IMR-90 (cell line): ENCODE data around the gene EFNA5. TPM values are rescaled to one million over a fixed set of nuclear protein-coding genes. Genes with fewer than 3 reads are reported as not detected.

Source experiments
- ATAC-seq: fragments of 200-7000 bp; cut with Tn5 transposase; 2 replicates; pipeline ENCODE4 v1.9.1; 2020; ENCODE audit warnings: low read depth, mild to moderate bottlenecking, moderate library complexity
- BruUV-seq: library from RNA; stranded (reverse); fragments of 400-500 nt; replicated peaks from 2 replicates; lab custom pipeline; 2021; lab: Mats Ljungman, UMichigan
- CTCF ChIA-PET: fragments of 300-600 bp; formaldehyde crosslinking; extraction: SDS; loops from one replicate; lab custom pipeline; 2021; ENCODE audit warnings: antibody characterized with exemption; lab: Yijun Ruan, JAX
- POLR2A ChIA-PET: fragments of 300-600 bp; sonication (Branson Sonifier 250); formaldehyde crosslinking; loops from one replicate; lab custom pipeline; 2022; ENCODE audit warnings: antibody characterized with exemption; ENCODE audit not compliant: unreplicated experiment; lab: Charles Lee
- DNase-seq: peaks from one replicate; pipeline ENCODE4 v3.0.0; 2013
- H2AFZ ChIP-seq: replicated peaks from 2 replicates; pipeline ENCODE3; 2013; ENCODE audit warnings: low read length, mild to moderate bottlenecking; ENCODE audit not compliant: poor library complexity
- H2AK5ac ChIP-seq: 2 replicates; pipeline ENCODE4 v1.6.1; 2013; ENCODE audit warnings: low read depth, low read length, inconsistent platforms
- H2AK9ac ChIP-seq: replicated peaks from 2 replicates; pipeline ENCODE3; 2013; ENCODE audit warnings: mild to moderate bottlenecking, low read depth, low read length, moderate library complexity; ENCODE audit not compliant: poor library complexity
- H2BK120ac ChIP-seq: 2 replicates; pipeline ENCODE4 v1.6.1; 2013; ENCODE audit warnings: low read depth, low read length, inconsistent platforms
- H2BK15ac ChIP-seq: 3 replicates; pipeline ENCODE4 v1.6.1; 2013; ENCODE audit warnings: low read depth, low read length, inconsistent platforms
- H2BK20ac ChIP-seq: 2 replicates; pipeline ENCODE4 v1.6.1; 2013; ENCODE audit warnings: low read depth, mild to moderate bottlenecking, inconsistent platforms, low read length, moderate library complexity
- H2BK5ac ChIP-seq: 2 replicates; pipeline ENCODE4 v1.6.1; 2013; ENCODE audit warnings: mild to moderate bottlenecking, low read depth, low read length, inconsistent platforms; ENCODE audit not compliant: poor library complexity, severe bottlenecking
- H3K14ac ChIP-seq: replicated peaks from 2 replicates; pipeline ENCODE4 v1.6.1; 2013; ENCODE audit warnings: low read depth, low read length, inconsistent platforms
- H3K18ac ChIP-seq: 2 replicates; pipeline ENCODE4 v1.6.1; 2013; ENCODE audit warnings: low read depth, low read length, control low read depth
- H3K23ac ChIP-seq: 2 replicates; pipeline ENCODE4 v1.6.1; 2013; ENCODE audit warnings: low read depth, low read length, inconsistent platforms
- H3K27ac ChIP-seq: 2 replicates; pipeline ENCODE4 v1.5.1; 2013; ENCODE audit warnings: mild to moderate bottlenecking, control low read depth, low read length; ENCODE audit not compliant: insufficient read depth
- H3K27me3 ChIP-seq: 2 replicates; pipeline ENCODE4 v1.6.1; 2013; ENCODE audit warnings: low read length; ENCODE audit not compliant: control insufficient read depth, insufficient read depth
- H3K36me3 ChIP-seq: 2 replicates; pipeline ENCODE4 v1.6.1; 2013; ENCODE audit warnings: low read length, mixed read lengths; ENCODE audit not compliant: control insufficient read depth, insufficient read depth
- H3K4ac ChIP-seq: 2 replicates; pipeline ENCODE4 v1.6.1; 2013; ENCODE audit warnings: low read depth, low read length, inconsistent platforms
- H3K4me1 ChIP-seq: 2 replicates; pipeline ENCODE4 v1.6.1; 2013; ENCODE audit warnings: low read length, mixed read lengths; ENCODE audit not compliant: control insufficient read depth, insufficient read depth
- H3K4me2 ChIP-seq: 2 replicates; pipeline ENCODE4 v1.6.1; 2013; ENCODE audit warnings: low read depth, mild to moderate bottlenecking, control low read depth, low read length, moderate library complexity
- H3K4me3 ChIP-seq: 2 replicates; pipeline ENCODE4 v1.5.1; 2013; ENCODE audit warnings: low read depth, mild to moderate bottlenecking, control low read depth, low read length, moderate library complexity; ENCODE audit not compliant: insufficient read depth
- H3K56ac ChIP-seq: 2 replicates; pipeline ENCODE4 v1.6.1; 2013; ENCODE audit warnings: low read length, inconsistent platforms; ENCODE audit not compliant: insufficient read depth; ENCODE audit errors: extremely low read depth
- H3K79me1 ChIP-seq, 2 experiments: 2 replicates each; pipeline ENCODE4 v1.6.1; 2013; ENCODE audit warnings: low read length in 2 of 2, inconsistent platforms in 1 of 2, low read depth in 1 of 2
- H3K9ac ChIP-seq: 2 replicates; pipeline ENCODE4 v1.6.1; 2013; ENCODE audit warnings: low read depth, low read length, control low read depth
- H3K9me1 ChIP-seq: 2 replicates; pipeline ENCODE4 v1.6.1; 2013; ENCODE audit warnings: low read length, inconsistent platforms; ENCODE audit not compliant: insufficient read depth
- H3K9me3 ChIP-seq: 2 replicates; pipeline ENCODE4 v1.6.1; 2013; ENCODE audit warnings: low read length; ENCODE audit not compliant: control insufficient read depth, insufficient read depth
- H4K20me1 ChIP-seq: 2 replicates; pipeline ENCODE4 v1.6.1; 2013; ENCODE audit warnings: low read length, inconsistent platforms; ENCODE audit not compliant: insufficient read depth
- H4K5ac ChIP-seq: 2 replicates; pipeline ENCODE4 v1.6.1; 2013; ENCODE audit warnings: mild to moderate bottlenecking, low read depth, low read length, control low read depth
- H4K8ac ChIP-seq, 2 experiments: 2 replicates each; pipeline ENCODE4 v1.6.1; 2013; ENCODE audit warnings: low read depth in 2 of 2, low read length in 2 of 2, control low read depth in 1 of 2, inconsistent platforms in 1 of 2
- H4K91ac ChIP-seq: 2 replicates; pipeline ENCODE4 v1.6.1; 2013; ENCODE audit warnings: low read depth, low read length, inconsistent platforms; ENCODE audit not compliant: insufficient read depth
- BHLHE40 ChIP-seq: fragments of 150-350 bp; IDR thresholded peaks from 2 replicates; pipeline ENCODE4 v1.6.1; 2016; ENCODE audit warnings: mild to moderate bottlenecking, low read depth, low read length
- CEBPB ChIP-seq: IDR thresholded peaks from 2 replicates; pipeline ENCODE4 v1.6.1; 2012; ENCODE audit warnings: low read depth, low read length, improper control_type of control experiment
- CHD1 ChIP-seq: IDR thresholded peaks from 2 replicates; pipeline ENCODE4 v1.6.1; 2012; ENCODE audit warnings: low read depth, low read length, improper control_type of control experiment
- FOS ChIP-seq: fragments of 150-350 bp; IDR thresholded peaks from 2 replicates; pipeline ENCODE4 v1.6.1; 2016; ENCODE audit warnings: low read depth, low read length
- MAFK ChIP-seq: IDR thresholded peaks from 2 replicates; pipeline ENCODE4 v1.6.1; 2012; ENCODE audit warnings: low read depth, low read length, improper control_type of control experiment
- MAZ ChIP-seq: IDR thresholded peaks from 2 replicates; pipeline ENCODE4 v1.6.1; 2012; ENCODE audit warnings: low read depth, mild to moderate bottlenecking, low read length, improper control_type of control experiment, moderate library complexity, borderline replicate concordance
- MXI1 ChIP-seq: IDR thresholded peaks from 2 replicates; pipeline ENCODE4 v1.6.1; 2012; ENCODE audit warnings: low read depth, mild to moderate bottlenecking, low read length, moderate library complexity, borderline replicate concordance
- NFE2L2 ChIP-seq: fragments of 150-350 bp; IDR thresholded peaks from 2 replicates; pipeline ENCODE4 v1.6.1; 2016; ENCODE audit warnings: low read depth, mild to moderate bottlenecking, low read length
- POLR2A ChIP-seq: IDR thresholded peaks from 2 replicates; pipeline ENCODE4 v1.6.1; 2012; ENCODE audit warnings: mild to moderate bottlenecking, low read depth, low read length
- RAD21 ChIP-seq: IDR thresholded peaks from 2 replicates; pipeline ENCODE4 v1.6.1; 2012; ENCODE audit warnings: low read length, improper control_type of control experiment
- RCOR1 ChIP-seq: IDR thresholded peaks from 2 replicates; pipeline ENCODE4 v1.6.1; 2012; ENCODE audit warnings: mild to moderate bottlenecking, low read length, improper control_type of control experiment; ENCODE audit not compliant: insufficient replicate concordance
- RFX5 ChIP-seq: IDR thresholded peaks from 2 replicates; pipeline ENCODE4 v1.8.0; 2012; ENCODE audit warnings: low read depth, mild to moderate bottlenecking, low read length, moderate library complexity
- SMC3 ChIP-seq: fragments of 150-350 bp; IDR thresholded peaks from 2 replicates; pipeline ENCODE4 v1.6.1; 2016; ENCODE audit warnings: low read depth, mild to moderate bottlenecking, antibody characterized with exemption, low read length, moderate library complexity
- WGBS, 2 experiments: methylation state at CpG; one replicate each; pipeline versions ENCODE4 v1.1.5 to v1.1.7; 2013; ENCODE audit warnings: missing lambda C conversion rate in 2 of 2; ENCODE audit not compliant: insufficient read length in 1 of 2; ENCODE audit errors: extremely low coverage in 2 of 2; 5-methylcytosine and 5-hydroxymethylcytosine counted together
- dilution Hi-C: fragments of 300-500 bp; cut with HindIII; formaldehyde crosslinking; loops from one replicate; pipeline ENCODE4 v1.14.3; 2018; ENCODE audit warnings: low sequenced_read_pairs; ENCODE audit not compliant: unreplicated experiment
- in situ Hi-C: fragments of 300-500 bp; cut with MboI; formaldehyde crosslinking; loops from 3 replicates; pipeline ENCODE4 v1.14.3; 2019; ENCODE audit warnings: low sequenced_read_pairs, inconsistent platforms, mixed read lengths
- intact Hi-C: fragments of 100-400 bp; cut with micrococcal nuclease; formaldehyde crosslinking; loops from 2 replicates; pipeline ENCODE4 v1.10.0; 2022
- polyA plus RNA-seq, 3 experiments: library from polyadenylated mRNA; depleted of rRNA; stranded (reverse); fragments of >200 nt; gene quantifications; 2 replicates each; pipeline ENCODE4 v1.2.3, GENCODE V29; 2012; ENCODE audit warnings: low replicate concordance in 1 of 3
- total RNA-seq: library from RNA; depleted of rRNA; stranded (reverse); fragments of >200 nt; gene quantifications from 2 replicates; pipeline ENCODE4 v1.2.3, GENCODE V29; 2012
- TF ChIP-seq, protein P1 (sequence below): conservative IDR thresholded peaks from 2 replicates; pipeline ENCODE4 v1.5.1; 2012; ENCODE audit warnings: mild to moderate bottlenecking, low read depth, low read length, improper control_type of control experiment
- TF ChIP-seq, protein P2 (sequence below): fragments of 150-350 bp; IDR thresholded peaks from 2 replicates; pipeline ENCODE4 v1.6.1; 2016; ENCODE audit warnings: low read depth, mild to moderate bottlenecking, low read length, moderate library complexity, borderline replicate concordance
- TF ChIP-seq, protein P3 (sequence below): fragments of 150-350 bp; IDR thresholded peaks from 2 replicates; pipeline ENCODE4 v1.6.1; 2017; ENCODE audit warnings: mild to moderate bottlenecking, antibody characterized with exemption, low read length, low read depth

Gene EFNA5
- total and polyA plus RNA-seq, 2 of the 4 experiments (the other 2 are of a cell fraction), result 1.5 to 1.6 TPM

DNA sequence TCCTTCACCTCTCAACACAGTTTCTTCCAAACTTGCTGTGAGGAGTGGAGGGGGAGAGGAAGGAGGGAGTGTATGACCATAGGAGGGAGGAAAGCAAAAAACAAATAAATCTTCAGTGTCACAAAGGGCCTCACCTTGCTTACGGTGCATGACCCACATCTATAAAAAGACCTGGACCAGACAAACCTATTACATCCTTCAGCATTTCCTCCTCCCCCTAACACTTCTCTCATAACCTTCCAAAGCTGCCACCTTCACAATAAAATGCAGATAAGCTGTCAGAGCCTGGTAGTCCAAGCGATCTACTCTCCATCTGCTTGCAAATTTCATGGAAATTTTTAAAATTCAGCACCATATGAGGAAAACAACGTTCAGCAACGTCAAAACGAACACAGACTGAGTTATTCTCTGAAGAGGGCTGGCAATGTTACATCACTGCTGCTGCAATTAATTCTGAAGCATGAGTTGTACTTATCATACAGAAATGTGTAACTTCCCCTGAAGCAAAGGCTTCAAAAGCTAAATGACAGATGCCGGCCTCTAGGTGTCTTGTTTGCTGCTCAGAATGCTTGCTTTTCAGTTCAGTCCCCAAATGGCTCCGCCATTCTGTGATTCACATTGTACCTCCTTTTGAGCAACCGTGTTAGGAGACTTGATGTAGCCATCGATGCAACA is 62.9 kb downstream of the EFNA5 start:
- Histone ChIP-seq H3K9me1 (no peaks in the 10 kb centered on the region), H2BK5ac (no peak overlapping the region), H4K5ac (no peak overlapping the region), H2BK120ac (no peak overlapping the region), H4K20me1 (no peaks in the 10 kb centered on the region), H4K91ac (no peak overlapping the region), H2AK5ac (no peak overlapping the region), H4K8ac (no peak overlapping the region), H3K36me3 (no peaks in the 10 kb centered on the region), H3K4me2 (no peak overlapping the region), H3K9ac (no peak overlapping the region), H3K9me3 (no peaks in the 10 kb centered on the region), H3K18ac (no peak overlapping the region), H3K4me3 (no peak overlapping the region), H2AFZ (no peak overlapping the region), H3K4me1 (no peaks in the 10 kb centered on the region), H3K56ac (no peak overlapping the region), H2BK15ac (no peak overlapping the region), H3K14ac (no peak overlapping the region), H3K23ac (no peak overlapping the region), H2AK9ac (no peak overlapping the region), H3K27me3 (no peaks in the 10 kb centered on the region; the same call in 1 of the 2 replicates), H3K27ac (no peak overlapping the region), H3K79me1 (no peaks in the 10 kb centered on the region; a peak in 1 of 4 replicates), H3K4ac (no peak overlapping the region), H2BK20ac (no peak overlapping the region)
- ChIA-PET POLR2A (no interaction called here), CTCF (no interaction called here)
- dilution Hi-C loops, result no loop called here
- in situ Hi-C loops, result no loop called here
- TF ChIP-seq, protein P1, sequence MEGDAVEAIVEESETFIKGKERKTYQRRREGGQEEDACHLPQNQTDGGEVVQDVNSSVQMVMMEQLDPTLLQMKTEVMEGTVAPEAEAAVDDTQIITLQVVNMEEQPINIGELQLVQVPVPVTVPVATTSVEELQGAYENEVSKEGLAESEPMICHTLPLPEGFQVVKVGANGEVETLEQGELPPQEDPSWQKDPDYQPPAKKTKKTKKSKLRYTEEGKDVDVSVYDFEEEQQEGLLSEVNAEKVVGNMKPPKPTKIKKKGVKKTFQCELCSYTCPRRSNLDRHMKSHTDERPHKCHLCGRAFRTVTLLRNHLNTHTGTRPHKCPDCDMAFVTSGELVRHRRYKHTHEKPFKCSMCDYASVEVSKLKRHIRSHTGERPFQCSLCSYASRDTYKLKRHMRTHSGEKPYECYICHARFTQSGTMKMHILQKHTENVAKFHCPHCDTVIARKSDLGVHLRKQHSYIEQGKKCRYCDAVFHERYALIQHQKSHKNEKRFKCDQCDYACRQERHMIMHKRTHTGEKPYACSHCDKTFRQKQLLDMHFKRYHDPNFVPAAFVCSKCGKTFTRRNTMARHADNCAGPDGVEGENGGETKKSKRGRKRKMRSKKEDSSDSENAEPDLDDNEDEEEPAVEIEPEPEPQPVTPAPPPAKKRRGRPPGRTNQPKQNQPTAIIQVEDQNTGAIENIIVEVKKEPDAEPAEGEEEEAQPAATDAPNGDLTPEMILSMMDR, result no peak
- no peak for TF ChIP-seq RCOR1
- no peak for TF ChIP-seq NFE2L2
- no peak for TF ChIP-seq CHD1
- no peak for TF ChIP-seq RFX5
- TF ChIP-seq RAD21, result no peak
- no peak for TF ChIP-seq MAZ
- TF ChIP-seq, protein P2, sequence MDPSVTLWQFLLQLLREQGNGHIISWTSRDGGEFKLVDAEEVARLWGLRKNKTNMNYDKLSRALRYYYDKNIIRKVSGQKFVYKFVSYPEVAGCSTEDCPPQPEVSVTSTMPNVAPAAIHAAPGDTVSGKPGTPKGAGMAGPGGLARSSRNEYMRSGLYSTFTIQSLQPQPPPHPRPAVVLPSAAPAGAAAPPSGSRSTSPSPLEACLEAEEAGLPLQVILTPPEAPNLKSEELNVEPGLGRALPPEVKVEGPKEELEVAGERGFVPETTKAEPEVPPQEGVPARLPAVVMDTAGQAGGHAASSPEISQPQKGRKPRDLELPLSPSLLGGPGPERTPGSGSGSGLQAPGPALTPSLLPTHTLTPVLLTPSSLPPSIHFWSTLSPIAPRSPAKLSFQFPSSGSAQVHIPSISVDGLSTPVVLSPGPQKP, result no peak
- no peak for TF ChIP-seq MXI1
- TF ChIP-seq BHLHE40, result no peak
- TF ChIP-seq MAFK, result no peak
- TF ChIP-seq FOS, result no peak
- no peak for TF ChIP-seq SMC3
- TF ChIP-seq, protein P3, sequence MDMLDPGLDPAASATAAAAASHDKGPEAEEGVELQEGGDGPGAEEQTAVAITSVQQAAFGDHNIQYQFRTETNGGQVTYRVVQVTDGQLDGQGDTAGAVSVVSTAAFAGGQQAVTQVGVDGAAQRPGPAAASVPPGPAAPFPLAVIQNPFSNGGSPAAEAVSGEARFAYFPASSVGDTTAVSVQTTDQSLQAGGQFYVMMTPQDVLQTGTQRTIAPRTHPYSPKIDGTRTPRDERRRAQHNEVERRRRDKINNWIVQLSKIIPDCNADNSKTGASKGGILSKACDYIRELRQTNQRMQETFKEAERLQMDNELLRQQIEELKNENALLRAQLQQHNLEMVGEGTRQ, result no peak
- no peak for TF ChIP-seq POLR2A
- no peak for TF ChIP-seq CEBPB
- no TSS peak for BruUV-seq
- DNase-seq, result no peak
- WGBS, 2 experiments, result 100% methylated on average over 2 of the region's 9 CpGs; no CpG with 5 or more reads in 1 of the 2 experiments
- ATAC-seq, result no peak
- intact Hi-C loops, result no loop called here
